Left renal cortex interstitium (tissue), 4 donors: ENCODE results near the gene COL4A5. TPM values are rescaled to one million over a fixed set of nuclear protein-coding genes. Genes with fewer than 3 reads are reported as not detected.
"Not testable (repeated sequence)": the region's sequence is repeated elsewhere in the genome, so short reads cannot be mapped to it uniquely, and the experiment has no call there.

Experiments used
- DNase-seq, 4 donors: peaks; one replicate each; pipeline ENCODE4 v3.0.0-alpha.2; 2013; ENCODE audit warnings: low read depth in 4 of 4, low spot score in 2 of 4, missing footprints in 1 of 4
- polyA plus RNA-seq, 4 donors: library from polyadenylated mRNA; unstranded; fragments of 120-200 nt; gene quantifications; one replicate each; pipeline ENCODE4 v1.2.1, GENCODE V29; 2013; ENCODE audit not compliant: insufficient read length in 4 of 4

COL4A5 gene
- 100 to 1,000 TPM; 123 to 154 (median 131) TPM for polyA plus RNA-seq

GRCh38 chrX:108439426-108439942 lies at the start of gene COL4A5:
Gene COL4A5 (plus strand): TSS chrX:108439838. CDS start chrX:108440126, 288 bp downstream.
- peak in 3 of 4 donors; percentile 58 to 66 (median 62) for DNase-seq

- DNase-seq = not testable (repeated sequence)
These were observed 48.5 kb upstream of the COL4A5 start for GRCh38 chrX:108390976-108391717.

GRCh38 chrX:108396188-108396891 lies 43.3 kb upstream of the COL4A5 start:
- no peak for DNase-seq

- DNase-seq = no peak
These were observed 42.7 kb upstream of the COL4A5 start for GRCh38 chrX:108396986-108397385.

- no peak for DNase-seq
These were observed 41.8 kb upstream of the COL4A5 start for GRCh38 chrX:108397627-108398391.

GRCh38 chrX:108399418-108400165 lies 40.0 kb upstream of the COL4A5 start:
- DNase-seq = no peak

GRCh38 chrX:108412783-108413182 lies 26.9 kb upstream of the COL4A5 start:
- DNase-seq = no peak

- DNase-seq = no peak
These were observed 24.5 kb upstream of the COL4A5 start for GRCh38 chrX:108415146-108415545.

GRCh38 chrX:108415891-108416290 lies 23.7 kb upstream of the COL4A5 start:
- no peak for DNase-seq

GRCh38 chrX:108417257-108417656 lies 22.4 kb upstream of the COL4A5 start:
- DNase-seq = no peak

GRCh38 chrX:108419401-108419800 lies 20.2 kb upstream of the COL4A5 start:
- no peak for DNase-seq

GRCh38 chrX:108420481-108420880 lies 19.2 kb upstream of the COL4A5 start:
- DNase-seq = no peak

GRCh38 chrX:108426262-108426661 lies 13.4 kb upstream of the COL4A5 start:
- DNase-seq = no peak

GRCh38 chrX:108435261-108435660 lies 4.4 kb upstream of the COL4A5 start:
- no peak for DNase-seq

GRCh38 chrX:108437349-108438109 lies 2.1 kb upstream of the COL4A5 start:
- DNase-seq = peak in 1 of 4 donors; percentile 10

- peak in 1 of 4 donors; percentile 6 for DNase-seq
These were observed 1.5 kb upstream of the COL4A5 start, which contains the start of gene COL4A6 for GRCh38 chrX:108438110-108438623. Gene COL4A6 (minus strand): TSS chrX:108438422. CDS start chrX:108438196, 226 bp downstream.

- DNase-seq = peak in 1 of 4 donors; percentile 19
These were observed 491 bp downstream of the COL4A5 start for GRCh38 chrX:108439961-108440696.

GRCh38 chrX:108442901-108443464 lies 3.3 kb downstream of the COL4A5 start:
- DNase-seq = no peak
